Transverse colon (tissue), 4 donors: ENCODE data around the gene RHBDL2.
"Not testable (repeated sequence)": the region's sequence is repeated elsewhere in the genome, so short reads cannot be mapped to it uniquely, and the experiment has no call there.

Experiments
- CTCF ChIP-seq, 5 experiments: fragments of 200-600 bp in 3 of 5; fragments of 450-650 bp in 2 of 5; sonication (generic) in 3 of 5; IDR thresholded peaks; 1 replicate in 2 of 5; 2 replicates in 3 of 5; pipeline ENCODE4 v1.5.1; 2016 to 2017; ENCODE audit warnings: antibody characterized with exemption in 5 of 5, inconsistent platforms in 3 of 5, mild to moderate bottlenecking in 2 of 5, moderate library complexity in 1 of 5
- EP300 ChIP-seq: sonication (generic); formaldehyde crosslinking; IDR thresholded peaks from one replicate; pipeline ENCODE4 v1.6.1; 2017; ENCODE audit warnings: antibody characterized with exemption, low read depth
- POLR2A ChIP-seq: fragments of 450-650 bp; IDR thresholded peaks from one replicate; pipeline ENCODE4 v1.6.1; 2016; ENCODE audit warnings: antibody characterized with exemption, mild to moderate bottlenecking, moderate library complexity
- POLR2AphosphoS5 ChIP-seq, 3 donors: sonication (generic); formaldehyde crosslinking; IDR thresholded peaks; one replicate each; pipeline ENCODE4 v1.6.1; 2016; ENCODE audit warnings: antibody characterized with exemption in 3 of 3

- TF ChIP-seq CTCF (IDR thresholded peaks at IDR 0.05); POLR2A; EP300; POLR2AphosphoS5 (IDR thresholded peaks at IDR 0.05): not testable (repeated sequence)
Observed at GRCh38 chr1:38914908-38915307, 26.7 kb downstream of the RHBDL2 start.
